Stimulated activated effector memory CD8-positive, alpha-beta T cell treated with anti-CD3 and anti-CD28 coated beads, Interleukin-12 subunit alpha, Interleukin-12 subunit beta, amount 100 ng/mL, for 72 hours (primary cell): ENCODE data around the gene SHD.
"Not testable (repeated sequence)": the region's sequence is repeated elsewhere in the genome, so short reads cannot be mapped to it uniquely, and the experiment has no call there.

ENCODE experiments used
- ATAC-seq: fragments of 150-1000 bp; cut with Tn5 transposase; 2 replicates; pipeline ENCODE4 v1.10.0; 2021
- DNase-seq, 2 donors: peaks; one replicate each; pipeline ENCODE4 v3.0.0; 2021 to 2022; ENCODE audit warnings: low spot score in 2 of 2
- H3K27ac Mint-ChIP-seq: one replicate; pipeline ENCODE4 v1.8.0; 2022; ENCODE audit warnings: mild to moderate bottlenecking, mixed read lengths
- H3K36me3 Mint-ChIP-seq: one replicate; pipeline ENCODE4 v1.8.0; 2022; ENCODE audit warnings: mild to moderate bottlenecking, mixed read lengths
- H3K4me1 Mint-ChIP-seq: one replicate; pipeline ENCODE4 v1.8.0; 2022; ENCODE audit warnings: mixed read lengths
- H3K4me3 Mint-ChIP-seq: one replicate; pipeline ENCODE4 v1.8.0; 2022; ENCODE audit warnings: mild to moderate bottlenecking, mixed read lengths
- H3K9me3 Mint-ChIP-seq: one replicate; pipeline ENCODE4 v1.8.0; 2022; ENCODE audit warnings: mixed read lengths

SHD gene

GRCh38 chr19:4278419-4279266 lies at the start of gene SHD:
SHD (plus strand) TSS chr19:4279266; CDS start chr19:4280064, 798 bp downstream.
- no peaks in the 10 kb centered on the region for H3K9me3 Mint-ChIP-seq
- H3K4me1 Mint-ChIP-seq = peaks cover 6% of the 10 kb centered on the region
- H3K4me3 Mint-ChIP-seq = peak within 1 kb of the TSS; percentile 55
- DNase-seq = no peak
- no peak for ATAC-seq
- peaks cover 6% of the 10 kb centered on the region for H3K36me3 Mint-ChIP-seq
- H3K27ac Mint-ChIP-seq = no peak within 1 kb of the TSS

DNA sequence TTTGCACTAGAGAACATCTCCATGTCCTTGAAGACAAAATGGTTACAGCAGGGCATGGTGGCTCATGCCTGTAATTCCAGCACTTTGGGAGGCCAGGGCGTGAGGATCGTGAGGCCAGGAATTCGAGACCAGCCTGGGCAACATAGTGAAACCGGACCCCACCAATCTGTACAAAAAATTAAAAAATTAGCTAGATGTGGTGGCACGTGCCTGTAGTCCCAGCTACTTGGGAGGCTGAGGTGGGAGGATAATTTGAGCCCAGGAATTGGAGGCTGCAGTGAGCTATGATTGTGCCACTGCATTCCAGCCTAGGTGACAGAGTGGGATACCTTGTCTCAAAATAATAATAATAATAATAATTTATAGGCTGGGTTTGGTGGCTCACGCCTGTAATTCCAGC lies 48.8 kb upstream of the SHD start:
- not testable (repeated sequence) for H3K4me1 Mint-ChIP-seq, H3K9me3 Mint-ChIP-seq, H3K4me3 Mint-ChIP-seq, H3K36me3 Mint-ChIP-seq, ATAC-seq, H3K27ac Mint-ChIP-seq, DNase-seq

GRCh38 chr19:4231521-4231920 lies 47.5 kb upstream of the SHD start:
- H3K27ac Mint-ChIP-seq, H3K36me3 Mint-ChIP-seq, H3K4me1 Mint-ChIP-seq, H3K9me3 Mint-ChIP-seq, ATAC-seq, H3K4me3 Mint-ChIP-seq, DNase-seq: not testable (repeated sequence)

DNA sequence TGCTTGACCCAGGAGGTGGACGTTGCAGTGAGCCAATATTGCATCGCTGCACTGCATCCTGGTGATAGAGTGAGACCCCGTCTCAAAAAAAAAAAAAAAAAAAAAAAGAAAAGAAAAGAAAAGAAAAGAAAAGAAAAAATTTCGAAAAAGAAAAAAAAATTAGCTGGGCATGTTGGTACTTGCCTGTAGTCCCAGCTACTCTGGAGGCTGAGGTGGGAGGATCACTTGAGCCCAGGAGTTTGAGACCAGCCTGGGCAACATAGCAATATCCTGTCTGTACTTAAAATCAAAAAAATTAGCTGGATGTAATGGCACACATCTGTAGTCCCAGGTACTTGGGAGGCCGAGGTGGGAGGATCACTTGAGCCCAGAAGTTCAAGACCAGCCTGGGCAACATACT lies 46.9 kb upstream of the SHD start:
- not testable (repeated sequence) for H3K27ac Mint-ChIP-seq, H3K4me3 Mint-ChIP-seq, H3K9me3 Mint-ChIP-seq, H3K4me1 Mint-ChIP-seq, ATAC-seq, H3K36me3 Mint-ChIP-seq, DNase-seq

- H3K27ac Mint-ChIP-seq = peak overlapping the region; percentile 60
- H3K36me3 Mint-ChIP-seq = peaks cover 8% of the 10 kb centered on the region
- H3K4me3 Mint-ChIP-seq = no peak overlapping the region
- H3K9me3 Mint-ChIP-seq = no peaks in the 10 kb centered on the region
- DNase-seq (no peak), ATAC-seq (no peak)
- H3K4me1 Mint-ChIP-seq = peaks cover 7% of the 10 kb centered on the region
Observed at GRCh38 chr19:4232614-4233281, 46.3 kb upstream of the SHD start.

GRCh38 chr19:4233282-4233853 lies 45.7 kb upstream of the SHD start:
- Mint-ChIP-seq H3K36me3 (peaks cover 8% of the 10 kb centered on the region), H3K27ac (peak overlapping the region; percentile 60), H3K9me3 (no peaks in the 10 kb centered on the region), H3K4me1 (peaks cover 7% of the 10 kb centered on the region), H3K4me3 (no peak overlapping the region)
- peak; percentile 83 to 92 for DNase-seq
- ATAC-seq = peak; percentile 33

DNA sequence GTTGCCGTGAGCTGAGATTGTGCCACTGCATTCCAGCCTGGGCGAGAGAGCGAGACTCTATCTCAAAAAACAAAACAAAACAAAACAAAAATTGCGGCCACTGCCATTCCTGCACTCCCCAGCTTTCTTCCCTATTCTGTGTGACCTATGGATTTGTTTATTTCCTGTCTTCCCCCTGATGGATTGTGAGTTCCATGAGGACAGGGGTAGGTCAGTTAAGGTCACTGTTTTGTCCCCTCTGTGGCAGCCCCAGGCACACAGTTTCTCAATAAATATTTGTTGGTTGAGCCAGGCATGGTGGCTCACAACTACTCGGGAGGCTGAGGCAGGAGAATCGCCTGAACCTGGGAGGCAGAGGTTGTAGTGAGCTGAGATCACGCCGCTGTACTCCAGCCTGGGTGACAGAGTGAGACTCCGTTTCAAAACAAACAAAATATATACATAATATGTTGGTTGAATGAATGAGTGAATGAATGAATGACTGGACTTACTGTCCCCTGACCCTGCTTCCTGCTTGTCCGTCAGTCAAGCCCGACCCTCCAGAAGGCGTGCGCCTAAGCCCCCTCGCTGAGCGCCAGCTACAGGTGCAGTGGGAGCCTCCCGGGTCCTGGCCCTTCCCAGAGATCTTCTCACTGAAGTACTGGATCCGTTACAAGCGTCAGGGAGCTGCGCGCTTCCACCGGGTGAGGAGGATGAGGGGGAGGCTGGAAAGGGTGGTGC lies 44.8 kb upstream of the SHD start:
- H3K9me3 Mint-ChIP-seq = no peaks in the 10 kb centered on the region
- no peak overlapping the region for H3K4me3 Mint-ChIP-seq
- DNase-seq (no peak), ATAC-seq (no peak)
- no peak overlapping the region for H3K27ac Mint-ChIP-seq
- peaks cover 15% of the 10 kb centered on the region for H3K36me3 Mint-ChIP-seq
- peaks cover 7% of the 10 kb centered on the region for H3K4me1 Mint-ChIP-seq

GRCh38 chr19:4234862-4235201 lies 44.2 kb upstream of the SHD start:
- Mint-ChIP-seq H3K9me3 (no peaks in the 10 kb centered on the region), H3K4me3 (no peak overlapping the region), H3K27ac (no peak overlapping the region)

DNA sequence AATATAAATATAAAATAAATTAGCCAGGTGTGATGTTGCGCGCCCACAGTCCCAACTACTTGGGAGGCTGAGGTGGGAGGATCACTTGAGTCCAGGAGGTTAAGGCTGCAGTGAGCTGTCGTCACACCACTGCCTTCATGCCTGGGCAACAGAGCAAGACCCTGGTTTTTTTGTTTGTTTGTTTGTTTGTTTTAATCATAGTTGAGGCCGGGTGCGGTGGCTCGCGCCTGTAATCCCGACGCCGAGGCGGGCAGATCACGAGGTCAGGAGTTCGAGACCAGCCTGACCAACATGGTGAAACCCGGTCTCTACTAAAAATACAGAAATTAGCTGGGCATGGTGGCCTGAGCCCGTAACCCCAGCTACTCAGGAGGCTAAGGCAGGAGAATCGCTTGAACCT lies 41.6 kb upstream of the SHD start:
- ATAC-seq, H3K9me3 Mint-ChIP-seq, H3K4me3 Mint-ChIP-seq, H3K27ac Mint-ChIP-seq, H3K4me1 Mint-ChIP-seq, DNase-seq: not testable (repeated sequence)
- H3K36me3 Mint-ChIP-seq = peaks cover 15% of the 10 kb centered on the region

More at GRCh38 chr19:4234862-4235201, 44.2 kb upstream of the SHD start:
- DNase-seq (no peak), ATAC-seq (no peak)
- Mint-ChIP-seq H3K4me1 (peaks cover 7% of the 10 kb centered on the region), H3K36me3 (peaks cover 15% of the 10 kb centered on the region)

DNA sequence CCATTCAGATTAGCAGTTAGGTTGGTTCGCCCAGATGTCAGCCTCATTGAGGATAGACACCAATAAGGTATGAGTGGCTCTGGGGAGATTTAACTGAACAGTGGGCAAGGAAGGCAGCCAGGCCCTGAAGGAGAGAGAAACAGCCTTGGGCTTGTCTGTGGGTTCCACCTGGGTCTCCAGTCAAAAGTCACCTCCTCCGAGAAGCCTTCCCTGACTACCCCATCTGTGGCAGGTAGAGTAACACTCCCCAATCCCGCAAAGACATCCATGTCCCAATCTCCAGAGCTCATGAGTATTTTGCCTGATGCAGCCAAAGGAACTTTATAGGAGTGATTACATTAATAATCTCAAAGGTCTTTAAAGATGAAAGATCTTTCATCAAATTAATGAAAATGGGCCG lies 40.2 kb upstream of the SHD start:
- no peak overlapping the region for H3K27ac Mint-ChIP-seq
- no peaks in the 10 kb centered on the region for H3K4me1 Mint-ChIP-seq
- H3K36me3 Mint-ChIP-seq = peaks cover 8% of the 10 kb centered on the region
- no peak for ATAC-seq
- no peak overlapping the region for H3K4me3 Mint-ChIP-seq
- H3K9me3 Mint-ChIP-seq = no peaks in the 10 kb centered on the region
- DNase-seq = no peak

- Mint-ChIP-seq H3K4me3 (no peak overlapping the region), H3K4me1 (peaks cover 6% of the 10 kb centered on the region), H3K9me3 (no peaks in the 10 kb centered on the region), H3K36me3 (peaks cover 14% of the 10 kb centered on the region), H3K27ac (no peak overlapping the region)
- no peak for DNase-seq
- no peak for ATAC-seq
Observed at GRCh38 chr19:4241824-4242430, 37.1 kb upstream of the SHD start.

- not testable (repeated sequence) for DNase-seq, H3K9me3 Mint-ChIP-seq, ATAC-seq
- H3K4me1 Mint-ChIP-seq = peaks cover 22% of the 10 kb centered on the region
- peak overlapping the region; percentile 74 for H3K4me3 Mint-ChIP-seq
- H3K27ac Mint-ChIP-seq = peak overlapping the region; percentile 98
- H3K36me3 Mint-ChIP-seq = peaks cover 46% of the 10 kb centered on the region
Observed at GRCh38 chr19:4245938-4246337, 33.1 kb upstream of the SHD start.

- peaks cover 22% of the 10 kb centered on the region for H3K4me1 Mint-ChIP-seq
- H3K36me3 Mint-ChIP-seq = peaks cover 57% of the 10 kb centered on the region
- H3K27ac Mint-ChIP-seq = peak within 1 kb of the TSS; percentile 98
- H3K9me3 Mint-ChIP-seq = no peaks in the 10 kb centered on the region
- peak; percentile 96 for ATAC-seq
- peak; percentile 93 to 99 for DNase-seq
- H3K4me3 Mint-ChIP-seq = peak within 1 kb of the TSS; percentile 74
Observed at GRCh38 chr19:4246767-4247593, 32.1 kb upstream of the SHD start, which contains the start of gene YJU2. YJU2 (plus strand) TSS chr19:4247080; CDS start chr19:4247147, 67 bp downstream.

DNA sequence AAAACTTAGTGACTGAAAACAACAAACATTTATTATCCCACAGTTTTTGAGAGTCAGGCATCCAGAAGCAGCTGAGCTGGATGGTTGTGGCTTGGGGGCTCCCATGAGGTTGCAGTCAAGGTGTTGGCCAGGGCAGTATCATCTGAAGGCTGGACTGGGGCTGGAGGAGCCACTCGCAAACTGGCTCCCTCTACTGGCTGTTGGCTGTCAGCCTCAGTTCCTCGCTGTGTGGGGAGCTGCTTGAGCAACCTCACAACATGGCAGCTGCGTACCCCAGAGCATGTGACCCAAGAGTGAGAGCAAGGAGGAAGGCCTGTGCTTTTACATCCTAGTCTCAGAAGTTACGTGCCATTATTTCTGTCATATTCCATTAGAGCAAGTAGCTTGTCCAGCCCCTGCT lies 22.5 kb upstream of the SHD start:
- Mint-ChIP-seq H3K36me3 (peaks cover 100% of the 10 kb centered on the region), H3K27ac (no peak overlapping the region), H3K9me3 (no peaks in the 10 kb centered on the region), H3K4me3 (no peak overlapping the region), H3K4me1 (no peaks in the 10 kb centered on the region)
- ATAC-seq (peak; percentile 55), DNase-seq (no peak)
